ENCODE measurements around the gene COMMD6. TPM values are rescaled to one million over a fixed set of nuclear protein-coding genes. Genes with fewer than 3 reads are reported as not detected.

The COMMD6 gene
- total and polyA plus RNA-seq, 2 experiments from 2014 or later = 34.9 to 339 TPM

DNA sequence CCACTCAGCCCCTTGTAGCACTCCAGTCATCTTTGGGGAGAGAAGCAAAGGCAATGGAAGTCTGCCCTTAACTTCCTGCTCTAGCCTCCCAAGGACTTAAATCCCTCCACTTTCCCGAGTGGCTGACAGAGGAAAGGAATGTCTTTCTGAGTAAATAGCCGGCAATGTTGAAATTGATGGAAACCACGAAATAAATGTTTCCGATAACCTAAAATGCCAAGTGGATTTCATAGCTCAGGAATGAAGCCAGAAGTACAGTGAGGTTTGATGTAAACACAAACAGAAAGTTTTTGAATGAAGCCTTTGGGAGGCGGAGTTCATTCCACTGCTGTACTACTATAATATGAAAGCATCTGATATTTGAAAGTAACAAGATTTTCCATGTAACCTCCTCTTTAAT is 41.7 kb downstream of the COMMD6 start:
- H3K79me2 ChIP-seq (replicated peaks; ENCODE audit: insufficient read depth) = no peaks in the 10 kb centered on the region
- no peak overlapping the region for H2AFZ ChIP-seq
- H3K4me1 Mint-ChIP-seq = no peaks in the 10 kb centered on the region
- no peaks in the 10 kb centered on the region for H3K9me3 Mint-ChIP-seq
- H3K4me3 Mint-ChIP-seq = no peak overlapping the region
- no peak overlapping the region for H3K4me3 ChIP-seq
- H3K27ac ChIP-seq (ENCODE audit: low read depth) = no peak overlapping the region
- DNase-seq (ENCODE audit: low spot score) (no peak), ATAC-seq (no peak)
- H3F3A ChIP-seq (replicated peaks; ENCODE audit: low read depth) = no peaks in the 10 kb centered on the region
- no peaks in the 10 kb centered on the region for H3K4me1 ChIP-seq (ENCODE audit: insufficient read depth)
- H3K27ac Mint-ChIP-seq = no peak overlapping the region
- no peaks in the 10 kb centered on the region for H4K20me1 ChIP-seq (replicated peaks; ENCODE audit: insufficient read depth)
- H3K9me2 ChIP-seq (ENCODE audit: insufficient read depth) = no peaks in the 10 kb centered on the region
- H3K4me2 ChIP-seq = no peak overlapping the region
- H3K36me3 ChIP-seq (ENCODE audit: insufficient read depth) = no peaks in the 10 kb centered on the region
- H3K27me3 Mint-ChIP-seq (ENCODE audit: insufficient read depth, low read depth, poor library complexity) = no peaks in the 10 kb centered on the region
- H3K27me3 ChIP-seq (ENCODE audit: insufficient read depth) = no peaks in the 10 kb centered on the region
- no peaks in the 10 kb centered on the region for H3K36me3 Mint-ChIP-seq (ENCODE audit: low read depth)
- TF ChIP-seq EZH2phosphoT487 (IDR thresholded peaks at IDR 0.05; ENCODE audit: unreplicated experiment) (no peak), ETS1 (IDR thresholded peaks at IDR 0.05) (no peak), JUNB (IDR thresholded peaks at IDR 0.05; ENCODE audit: unreplicated experiment) (no peak), REST (IDR thresholded peaks at IDR 0.05; ENCODE audit: unreplicated experiment) (no peak), ZNF462 (CRISPR knock-in tag; IDR thresholded peaks at IDR 0.05) (no peak), ZNF114 (CRISPR knock-in tag; IDR thresholded peaks at IDR 0.05) (no peak), STAT1 (IDR thresholded peaks at IDR 0.05; ENCODE audit: unreplicated experiment) (no peak), CREB1 (CRISPR knock-in tag; IDR thresholded peaks at IDR 0.05; ENCODE audit: low read depth) (no peak)
- TF ChIP-seq, protein P1, sequence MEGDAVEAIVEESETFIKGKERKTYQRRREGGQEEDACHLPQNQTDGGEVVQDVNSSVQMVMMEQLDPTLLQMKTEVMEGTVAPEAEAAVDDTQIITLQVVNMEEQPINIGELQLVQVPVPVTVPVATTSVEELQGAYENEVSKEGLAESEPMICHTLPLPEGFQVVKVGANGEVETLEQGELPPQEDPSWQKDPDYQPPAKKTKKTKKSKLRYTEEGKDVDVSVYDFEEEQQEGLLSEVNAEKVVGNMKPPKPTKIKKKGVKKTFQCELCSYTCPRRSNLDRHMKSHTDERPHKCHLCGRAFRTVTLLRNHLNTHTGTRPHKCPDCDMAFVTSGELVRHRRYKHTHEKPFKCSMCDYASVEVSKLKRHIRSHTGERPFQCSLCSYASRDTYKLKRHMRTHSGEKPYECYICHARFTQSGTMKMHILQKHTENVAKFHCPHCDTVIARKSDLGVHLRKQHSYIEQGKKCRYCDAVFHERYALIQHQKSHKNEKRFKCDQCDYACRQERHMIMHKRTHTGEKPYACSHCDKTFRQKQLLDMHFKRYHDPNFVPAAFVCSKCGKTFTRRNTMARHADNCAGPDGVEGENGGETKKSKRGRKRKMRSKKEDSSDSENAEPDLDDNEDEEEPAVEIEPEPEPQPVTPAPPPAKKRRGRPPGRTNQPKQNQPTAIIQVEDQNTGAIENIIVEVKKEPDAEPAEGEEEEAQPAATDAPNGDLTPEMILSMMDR (conservative IDR thresholded peaks at IDR 0.05; ENCODE audit: low read depth in 2 of 2) = no peak
